NCI-H2081 treated with DMSO at 0.1 percent for 48 hours (cell line): ENCODE measurements around the gene SMIM23.

Source experiments
- DNase-seq: peaks from one replicate; lab custom pipeline; 2025; lab: John Stamatoyannopoulos, UW

SMIM23 gene

GRCh38 chr5:171816666-171817065 is 31.0 kb downstream of the SMIM23 start:
- DNase-seq, result no peak

DNA sequence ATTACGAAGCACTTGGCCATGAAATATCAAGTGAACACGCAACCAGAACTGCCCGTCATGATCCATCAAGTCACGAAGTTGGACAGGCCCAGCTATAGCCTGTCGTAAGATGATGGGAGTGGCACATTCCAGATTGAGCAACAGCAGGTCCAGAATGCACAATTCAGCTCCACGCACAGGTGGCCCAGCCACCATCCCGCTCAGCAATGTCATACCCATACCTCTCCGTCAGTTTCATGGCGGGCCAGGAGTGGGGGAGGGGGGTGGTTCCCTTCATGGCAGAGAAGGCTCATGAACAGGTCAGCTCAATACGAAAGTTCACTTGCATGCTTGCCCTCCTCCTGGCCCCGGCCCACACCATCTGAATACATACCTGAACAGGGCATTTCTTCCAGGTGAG is 34.9 kb downstream of the SMIM23 start:
- no peak for DNase-seq

GRCh38 chr5:171821286-171821685 is 35.7 kb downstream of the SMIM23 start:
- DNase-seq, result no peak

DNA sequence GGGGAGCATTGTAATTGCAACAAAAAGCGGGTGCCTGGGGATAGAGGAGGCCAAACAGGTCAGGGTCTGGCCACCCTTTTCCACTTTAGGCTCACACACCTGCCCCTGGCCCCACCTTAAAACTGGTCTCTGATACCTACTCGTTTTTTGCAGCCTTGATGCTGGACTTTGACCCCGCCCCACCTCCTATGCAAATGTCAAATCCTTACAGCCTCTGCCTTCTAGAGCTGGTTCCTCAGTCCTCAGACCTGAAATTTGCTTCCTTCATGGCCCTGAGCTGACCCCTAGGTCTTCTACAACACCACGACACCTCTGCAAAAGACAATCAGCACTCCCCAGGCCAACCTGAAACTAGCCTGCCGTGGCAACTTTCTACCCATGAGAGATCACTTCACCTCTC is 37.7 kb downstream of the SMIM23 start:
- no peak for DNase-seq

DNA sequence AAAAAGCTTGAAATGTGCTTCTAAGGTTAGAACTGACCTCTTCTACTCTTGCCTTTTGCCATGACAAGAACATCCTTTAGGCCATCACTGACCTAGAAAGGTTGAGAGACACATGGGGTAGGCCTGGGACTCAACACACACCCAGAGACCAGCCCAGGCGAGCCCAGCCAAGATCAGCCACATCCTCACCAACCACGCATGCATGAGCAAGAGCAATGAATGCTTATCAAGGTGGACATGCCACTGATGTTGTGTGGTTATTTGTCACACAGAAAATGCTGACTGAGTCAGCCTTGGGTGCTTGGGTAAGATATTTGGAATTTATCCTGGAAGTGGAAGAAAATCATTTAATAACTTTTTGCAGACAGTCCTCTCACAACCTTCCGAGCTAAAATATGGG is 39.4 kb downstream of the SMIM23 start:
- no peak for DNase-seq

DNA sequence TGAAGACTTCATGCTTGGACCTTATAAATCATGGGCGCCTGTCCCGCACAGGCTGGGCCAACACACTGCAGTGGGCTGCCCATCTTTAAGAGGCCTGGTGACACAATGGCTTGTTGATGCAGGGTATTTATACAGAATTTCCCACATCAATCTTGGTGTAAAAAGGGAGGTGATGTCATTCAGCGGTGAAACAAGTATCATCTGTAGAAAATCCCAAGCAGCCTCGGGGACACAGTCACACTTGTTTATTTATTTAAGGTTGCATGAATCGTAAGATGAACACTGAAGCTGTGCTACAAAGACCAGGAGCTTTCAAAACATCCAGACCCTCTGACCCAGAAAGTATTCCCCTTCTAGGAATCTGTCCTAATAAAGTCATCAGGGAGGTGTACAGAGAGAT is 40.5 kb downstream of the SMIM23 start:
- DNase-seq, result no peak

GRCh38 chr5:171827162-171827561 is 41.5 kb downstream of the SMIM23 start:
- DNase-seq, result no peak

DNA sequence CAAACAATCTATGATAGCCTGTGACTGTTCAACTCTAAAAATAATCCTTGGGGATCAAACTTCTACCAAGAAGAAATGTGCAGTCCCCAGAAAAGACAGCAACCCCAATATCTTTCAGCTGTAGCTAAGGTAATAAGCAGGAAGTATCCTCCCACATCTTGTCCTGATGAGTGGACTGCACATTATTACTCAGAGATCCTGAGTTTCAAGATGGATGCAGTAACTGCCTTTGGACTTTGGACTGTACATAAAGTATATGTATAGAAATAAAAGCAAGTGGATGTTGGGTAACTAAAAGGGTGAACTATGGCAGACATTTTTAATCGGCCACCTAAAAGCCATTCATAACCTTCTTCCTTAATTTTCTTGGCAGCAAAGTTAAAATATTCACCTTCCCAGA is 45.1 kb downstream of the SMIM23 start:
- no peak for DNase-seq

- no peak for DNase-seq
Observed at GRCh38 chr5:171832775-171833174, 47.2 kb downstream of the SMIM23 start.

- no peak for DNase-seq
Observed at GRCh38 chr5:171834461-171834860, 48.8 kb downstream of the SMIM23 start.

DNA sequence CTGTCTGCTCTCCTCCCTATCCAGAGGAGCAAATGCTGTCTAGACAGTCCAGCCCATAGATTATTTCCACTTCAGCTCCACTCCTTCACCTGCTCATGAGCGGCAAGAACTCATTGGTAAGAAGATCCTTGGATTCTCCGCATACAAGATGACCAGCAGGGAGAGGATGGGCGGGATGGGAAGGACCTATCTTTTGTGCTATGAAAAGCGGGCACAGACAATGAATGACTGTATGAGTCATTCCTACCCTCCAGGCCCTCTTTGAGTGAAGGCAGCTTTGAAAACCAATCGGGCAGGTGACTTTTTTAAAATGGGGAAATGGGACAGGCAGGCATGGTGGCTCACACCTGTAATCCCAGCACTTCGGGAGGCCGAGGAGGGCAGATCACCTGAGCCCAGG is 49.4 kb downstream of the SMIM23 start:
- DNase-seq, result no peak

- no peak for DNase-seq
Observed at GRCh38 chr5:171837522-171837921, 51.9 kb downstream of the SMIM23 start.

DNA sequence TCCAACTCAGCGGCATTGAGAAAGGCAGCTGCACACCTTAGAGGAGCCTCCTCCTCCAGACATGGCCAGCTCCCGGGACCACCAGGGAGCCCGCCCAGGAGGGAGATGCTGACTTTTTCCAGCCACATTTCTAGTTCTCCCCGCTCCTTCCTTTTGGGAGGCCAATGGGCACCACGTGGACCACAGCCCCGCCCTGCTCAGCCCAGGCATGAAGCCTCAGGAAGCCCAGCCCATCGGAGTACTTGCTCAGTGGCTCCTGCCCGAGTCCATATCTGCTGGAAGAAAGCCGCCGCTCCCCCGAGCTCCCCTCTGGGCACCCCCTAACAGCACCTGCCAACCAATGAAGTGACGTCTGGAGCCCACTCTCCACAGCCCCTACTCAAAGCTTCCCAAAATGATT is 52.4 kb downstream of the SMIM23 start:
- no peak for DNase-seq

DNA sequence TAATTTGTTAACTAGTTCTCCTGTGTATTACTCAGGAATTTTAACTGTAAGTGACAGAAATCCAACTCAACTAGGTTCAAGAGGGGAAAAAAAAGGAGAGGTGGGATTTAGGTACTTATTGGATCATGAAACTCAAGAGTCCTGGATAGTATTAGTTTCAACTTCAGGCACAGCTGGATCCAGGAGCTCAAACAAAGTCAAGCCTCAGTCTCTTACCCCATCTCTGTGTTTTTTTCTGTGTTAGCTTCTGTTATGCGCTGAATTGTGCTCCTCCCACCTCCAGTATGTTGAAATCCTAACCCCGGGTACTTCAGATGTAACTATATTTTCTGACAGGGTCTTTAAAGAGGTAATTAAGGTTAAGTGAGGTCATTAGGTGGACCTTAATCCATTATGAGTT is 53.5 kb downstream of the SMIM23 start:
- DNase-seq, result no peak

GRCh38 chr5:171840066-171840465 is 54.4 kb downstream of the SMIM23 start:
- no peak for DNase-seq
